AG09309 (cell line): ENCODE data around the gene CKAP4.
A peak's percentile ranks its signal among the peaks of the same experiment; 100 is the strongest.

Source experiments
- DNase-seq: peaks from one replicate; pipeline ENCODE4 v3.0.0-alpha.2; 2010; ENCODE audit warnings: low read depth
- H3K4me3 ChIP-seq: 2 replicates; pipeline ENCODE4 v1.5.1; 2011; ENCODE audit warnings: mild to moderate bottlenecking, low read depth, low read length, moderate library complexity; ENCODE audit not compliant: control insufficient read depth
- CTCF ChIP-seq: IDR thresholded peaks from 2 replicates; pipeline ENCODE4 v1.5.1; 2011; ENCODE audit warnings: mild to moderate bottlenecking, low read depth, low read length, inconsistent platforms; ENCODE audit not compliant: insufficient read depth, control insufficient read depth; ENCODE audit errors: missing control alignments

The CKAP4 gene

DNA sequence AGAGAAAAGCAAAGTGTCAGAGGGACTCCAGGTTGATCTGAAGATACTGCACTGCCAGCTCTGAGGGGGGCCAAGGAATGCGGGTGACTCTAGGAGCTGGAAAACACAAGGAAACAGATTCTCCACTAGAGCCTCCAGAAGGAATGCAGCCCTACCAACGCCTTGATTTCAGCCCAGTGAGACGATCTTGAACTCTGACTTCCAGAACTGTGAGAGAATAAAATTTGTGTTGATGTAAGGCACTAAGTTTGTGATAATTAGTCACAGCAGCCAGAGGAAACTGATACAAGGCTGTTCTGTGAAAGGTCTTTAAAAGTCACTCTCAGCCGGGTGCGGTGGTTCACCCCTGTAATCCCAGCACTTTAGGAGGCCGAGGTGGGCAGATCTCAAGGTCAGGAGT, 34.2 kb downstream of the CKAP4 start:
- no peak overlapping the region for H3K4me3 ChIP-seq
- no peak for DNase-seq
- no peak for TF ChIP-seq CTCF

DNA sequence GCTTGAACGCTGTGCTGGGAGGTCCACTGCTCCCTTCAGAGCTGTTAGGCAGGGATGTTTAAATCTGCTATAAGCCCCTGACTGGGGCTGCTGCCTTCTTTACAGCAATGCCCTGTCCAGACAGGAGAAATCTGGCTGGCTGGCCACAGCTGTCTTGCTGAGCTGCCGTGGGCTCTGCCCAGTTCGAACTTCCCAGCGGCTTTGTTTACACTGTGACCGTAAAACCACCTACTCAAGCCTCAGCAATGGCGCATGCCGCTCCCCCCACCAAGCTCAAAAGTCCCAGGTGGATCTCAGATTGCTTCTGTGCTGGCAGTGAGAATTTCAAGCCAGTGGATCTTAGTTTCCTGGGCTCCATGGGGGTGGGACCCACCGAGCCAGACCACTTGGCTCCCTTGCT, 35.8 kb downstream of the CKAP4 start:
- H3K4me3 ChIP-seq, result no peak overlapping the region
- no peak for DNase-seq
- TF ChIP-seq CTCF, result no peak

DNA sequence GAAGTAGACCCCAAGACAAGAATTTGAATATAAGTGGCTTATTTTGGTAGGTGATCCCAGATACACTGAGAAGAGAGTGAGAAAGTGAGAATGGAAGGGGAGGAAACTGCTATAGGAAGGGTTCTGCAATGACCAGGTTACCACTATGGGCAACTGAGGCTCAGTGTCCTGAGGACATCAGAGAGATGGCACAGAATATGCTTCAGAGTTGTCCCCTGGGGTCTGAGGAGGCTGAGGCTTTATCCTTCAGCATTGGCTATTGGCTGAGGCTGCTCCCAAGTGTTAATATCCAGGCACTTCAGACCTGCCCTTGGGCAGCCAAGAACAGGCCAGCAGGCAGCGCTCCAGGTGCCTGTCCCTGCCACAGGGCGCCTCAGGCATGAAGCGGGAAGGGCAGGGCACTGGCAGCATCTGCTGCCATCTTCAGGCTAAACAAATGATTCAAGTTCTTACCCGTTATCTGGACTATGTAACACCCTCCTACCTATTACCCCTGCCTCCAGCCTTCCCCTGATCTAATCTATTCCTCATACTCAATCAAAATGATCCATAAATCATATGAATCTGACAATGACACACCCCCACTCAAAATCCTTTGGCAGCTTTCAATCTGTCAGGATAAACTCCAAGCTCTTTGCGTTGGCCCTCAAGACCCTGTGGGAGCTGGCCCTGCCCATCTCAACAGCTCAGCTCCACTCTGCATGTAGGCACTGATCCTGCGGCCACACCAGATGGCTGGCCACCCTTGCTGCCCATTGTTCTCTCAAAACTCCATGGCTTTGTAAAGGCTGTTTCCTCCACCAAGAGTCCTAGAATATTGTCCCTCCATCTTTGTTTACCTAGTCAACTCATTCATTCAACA, 42.4 kb downstream of the CKAP4 start:
- no peak overlapping the region for H3K4me3 ChIP-seq
- DNase-seq, result no peak
- TF ChIP-seq CTCF, result peak; percentile 30

- no peak for DNase-seq
- no peak overlapping the region for H3K4me3 ChIP-seq
- no peak for TF ChIP-seq CTCF
These were observed 43.5 kb downstream of the CKAP4 start for GRCh38 chr12:106204312-106204711.

DNA sequence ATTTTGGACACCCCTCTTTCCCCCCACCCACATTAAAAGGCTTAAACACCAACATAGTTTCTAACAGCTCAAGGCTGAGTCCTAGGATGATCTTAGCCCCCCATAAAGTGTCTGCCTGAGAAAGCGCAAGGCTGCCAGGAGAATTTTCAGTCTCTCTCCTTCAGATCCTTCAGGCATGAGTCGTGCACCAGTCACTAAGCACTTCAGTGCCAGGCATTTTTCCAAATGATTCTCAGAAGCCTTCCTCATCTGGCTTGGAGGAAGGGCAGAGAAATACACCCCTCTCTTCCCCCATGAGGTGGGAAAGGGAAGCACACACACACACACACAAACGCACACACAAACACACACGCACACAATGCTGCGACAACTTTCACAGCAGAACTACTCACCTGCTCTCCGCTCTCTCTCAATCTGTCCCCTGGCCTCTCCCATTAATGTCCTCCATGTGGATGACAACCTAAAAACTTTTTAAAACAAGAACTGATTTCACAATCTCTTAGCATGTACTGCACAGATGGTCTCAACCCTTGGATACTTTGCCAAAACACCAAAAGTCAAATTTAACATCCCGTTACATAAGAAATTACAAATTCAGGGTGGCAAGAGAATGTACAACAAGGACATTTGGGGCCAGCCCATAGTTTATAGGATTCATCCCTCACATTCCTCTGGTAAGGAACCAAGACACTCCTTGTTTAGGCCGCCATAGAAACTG, 49.8 kb downstream of the CKAP4 start:
- TF ChIP-seq CTCF, result peak; percentile 12
- H3K4me3 ChIP-seq, result no peak overlapping the region
- peak; percentile 54 for DNase-seq

GRCh38 chr12:106195621-106196027, 52.2 kb downstream of the CKAP4 start:
- no peak overlapping the region for H3K4me3 ChIP-seq
- DNase-seq, result peak; percentile 77
- no peak for TF ChIP-seq CTCF
